PC-3 (cell line): ENCODE results near the gene HDAC4. TPM values are rescaled to one million over a fixed set of nuclear protein-coding genes. Genes with fewer than 3 reads are reported as not detected.
A peak's percentile ranks its signal among the peaks of the same experiment; 100 is the strongest.

Experiments
- ATAC-seq: fragments of 200-7000 bp; cut with Tn5 transposase; 2 replicates; pipeline ENCODE4 v1.9.1; 2020; ENCODE audit warnings: mild to moderate bottlenecking, moderate library complexity
- BruUV-seq: library from RNA; stranded (reverse); fragments of 400-500 nt; replicated peaks from 2 replicates; lab custom pipeline; 2021; lab: Mats Ljungman, UMichigan
- CTCF ChIA-PET: fragments of 300-600 bp; sonication (Branson Sonifier 250); formaldehyde crosslinking; loops from one replicate; lab custom pipeline; 2022; ENCODE audit warnings: antibody characterized with exemption; lab: Charles Lee
- POLR2A ChIA-PET: fragments of 300-600 bp; sonication (Branson Sonifier 250); formaldehyde crosslinking; loops from one replicate; lab custom pipeline; 2022; ENCODE audit warnings: antibody characterized with exemption; ENCODE audit not compliant: unreplicated experiment; lab: Charles Lee
- DNase-seq: peaks from one replicate; pipeline ENCODE4 v3.0.0-alpha.2; 2015
- H2AFZ ChIP-seq: fragments of 300-600 bp; sonication (generic); 2 replicates; pipeline ENCODE4 v1.6.0; 2016; ENCODE audit warnings: antibody characterized with exemption, low read length
- H3F3A ChIP-seq: fragments of 300-600 bp; sonication (generic); one replicate; pipeline ENCODE4 v1.6.0; 2017; ENCODE audit warnings: antibody characterized with exemption, low read length, control low read depth, mild to moderate bottlenecking; ENCODE audit not compliant: unreplicated experiment
- H3K27ac ChIP-seq: fragments of 300-600 bp; sonication (generic); 2 replicates; pipeline ENCODE4 v1.5.1; 2016; ENCODE audit warnings: mild to moderate bottlenecking, low read length
- H3K27me3 ChIP-seq: fragments of 300-600 bp; sonication (generic); 2 replicates; pipeline ENCODE4 v1.6.1; 2016; ENCODE audit warnings: low read length, mixed read lengths
- H3K36me3 ChIP-seq: fragments of 300-600 bp; sonication (generic); 2 replicates; pipeline ENCODE4 v1.6.1; 2016; ENCODE audit warnings: low read depth, mixed run types, low read length, mixed read lengths
- H3K4me1 ChIP-seq: fragments of 300-600 bp; sonication (generic); 2 replicates; pipeline ENCODE4 v1.5.1; 2016; ENCODE audit warnings: low read length; ENCODE audit not compliant: insufficient read depth
- H3K4me2 ChIP-seq: fragments of 300-600 bp; sonication (generic); 2 replicates; pipeline ENCODE4 v1.6.0; 2016; ENCODE audit warnings: low read length
- H3K4me3 ChIP-seq: fragments of 300-600 bp; sonication (generic); 2 replicates; pipeline ENCODE4 v1.5.1; 2016; ENCODE audit warnings: mild to moderate bottlenecking, low read length, mixed read lengths
- H3K79me2 ChIP-seq: fragments of 300-600 bp; sonication (generic); 2 replicates; pipeline ENCODE4 v1.6.1; 2017; ENCODE audit warnings: low read length, mixed read lengths
- H3K9ac ChIP-seq: fragments of 300-600 bp; sonication (generic); 2 replicates; pipeline ENCODE4 v1.6.0; 2016; ENCODE audit warnings: mild to moderate bottlenecking, low read length
- H3K9me2 ChIP-seq: fragments of 300-600 bp; sonication (generic); replicated peaks from 2 replicates; pipeline ENCODE4 v1.6.1; 2016; ENCODE audit warnings: mixed run types, low read length, mixed read lengths
- H3K9me3 ChIP-seq: fragments of 300-600 bp; sonication (generic); 2 replicates; pipeline ENCODE4 v1.6.1; 2016; ENCODE audit warnings: low read length, mixed read lengths
- H4K20me1 ChIP-seq: fragments of 300-600 bp; sonication (generic); 2 replicates; pipeline ENCODE4 v1.6.1; 2016; ENCODE audit warnings: low read length, mixed read lengths
- EZH2 ChIP-seq: fragments of 300-600 bp; sonication (generic); IDR thresholded peaks from one replicate; pipeline ENCODE4 v1.6.1; 2017; ENCODE audit warnings: antibody characterized with exemption, mild to moderate bottlenecking, low read length; ENCODE audit not compliant: unreplicated experiment
- EZH2phosphoT487 ChIP-seq: fragments of 300-600 bp; sonication (generic); IDR thresholded peaks from 2 replicates; pipeline ENCODE4 v1.6.1; 2018; ENCODE audit warnings: mild to moderate bottlenecking, antibody characterized with exemption, low read length, borderline replicate concordance
- intact Hi-C: fragments of 100-400 bp; cut with micrococcal nuclease; formaldehyde crosslinking; loops from 2 replicates; pipeline ENCODE4 v1.9.0; 2023
- total RNA-seq: library from RNA; depleted of rRNA; stranded (reverse); fragments of >200 nt; gene quantifications from 2 replicates; pipeline ENCODE4 v1.2.3, GENCODE V29; 2014
- TF ChIP-seq, protein P1 (sequence below): fragments of 300-600 bp; sonication (generic); conservative IDR thresholded peaks from 2 replicates; pipeline ENCODE4 v1.5.1; 2017; ENCODE audit warnings: antibody characterized with exemption, low read depth, mild to moderate bottlenecking, low read length

The HDAC4 gene
- total RNA-seq, 1 experiment from 2014 or later = 8.5 TPM

DNA sequence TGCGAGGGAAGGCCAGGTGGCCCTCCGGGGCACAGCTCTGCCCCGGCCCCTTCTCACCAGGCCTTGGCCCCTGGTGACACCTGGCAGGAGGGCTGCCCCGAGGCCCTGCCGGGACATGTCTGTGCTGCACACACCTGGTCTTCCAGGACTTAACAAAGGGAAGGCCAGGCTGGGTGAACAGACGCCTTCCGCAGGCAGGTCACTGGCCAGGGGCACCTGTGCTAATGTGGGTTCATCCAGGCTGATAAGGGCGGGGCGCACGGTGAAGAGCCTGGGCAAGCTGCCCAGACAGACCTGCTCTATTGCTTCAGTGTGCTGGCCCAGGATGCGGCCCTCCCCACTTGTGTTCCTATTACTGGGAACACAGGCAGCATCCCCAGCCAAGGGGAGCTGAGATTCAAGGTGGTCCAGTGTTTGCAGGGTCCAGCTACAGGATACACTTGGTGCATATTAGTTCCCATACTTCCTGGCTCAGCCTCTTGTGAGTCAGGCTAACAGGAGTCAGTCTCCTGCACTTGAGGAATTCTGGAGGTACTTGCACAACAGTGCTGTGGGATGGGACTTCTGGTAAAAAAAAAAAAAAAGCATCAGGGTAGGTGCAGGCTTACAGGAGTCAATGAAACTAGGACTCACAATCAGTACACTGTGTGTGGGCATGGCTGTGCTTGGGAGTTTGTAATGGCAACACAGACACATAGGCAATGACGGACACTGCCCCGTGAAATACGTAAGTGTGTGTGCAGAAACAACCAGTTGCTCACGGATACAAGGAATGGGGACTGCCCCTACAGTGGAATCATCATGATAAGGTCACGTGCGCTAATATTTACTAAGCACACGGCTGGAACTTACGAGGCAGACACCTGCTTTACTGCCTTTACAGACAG is 291.5 kb downstream of the HDAC4 start:
- ATAC-seq = no peak; the same call in 1 of the 2 replicates
- intact Hi-C loops = loop anchor here (5.0 kb wide), 1 partner anchor 137 kb away; no protein-coding TSS in a partner anchor
- BruUV-seq = no TSS peak

DNA sequence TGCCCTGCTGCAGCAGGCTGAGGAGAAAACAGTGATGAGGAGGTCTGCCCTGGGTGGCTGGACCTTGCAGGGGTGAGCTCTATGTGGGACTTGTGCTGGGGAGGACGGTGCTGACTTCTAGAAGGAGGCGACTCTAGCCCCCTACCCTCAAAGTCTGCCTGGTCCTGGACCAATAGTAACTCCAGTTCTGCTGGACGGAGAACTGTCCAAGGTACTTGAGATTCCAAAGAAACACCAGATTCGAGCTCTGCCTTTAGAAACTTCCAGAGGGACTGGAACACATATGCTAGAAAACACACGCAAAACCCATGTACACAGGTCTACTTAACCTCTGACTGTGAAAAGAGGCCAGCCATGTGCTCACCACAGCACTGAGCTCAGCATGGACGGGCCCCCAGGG is 292.4 kb downstream of the HDAC4 start:
- no peak for ATAC-seq

More for the DNA sequence above, 291.5 kb downstream of the HDAC4 start:
- no peak overlapping the region for H3K27ac ChIP-seq
- no peaks in the 10 kb centered on the region for H3K36me3 ChIP-seq
- H2AFZ ChIP-seq = no peak overlapping the region
- H3F3A ChIP-seq = no peaks in the 10 kb centered on the region
- TF ChIP-seq EZH2phosphoT487 (no peak), EZH2 (no peak)
- H4K20me1 ChIP-seq = no peaks in the 10 kb centered on the region
- H3K27me3 ChIP-seq = no peaks in the 10 kb centered on the region
- CTCF ChIA-PET = no interaction called here
- H3K4me1 ChIP-seq = 0 out of 2 replicates have a peak, but pooled peaks cover 2% of the 10 kb centered on the region
- peak; percentile 19 for DNase-seq
- no peaks in the 10 kb centered on the region for H3K79me2 ChIP-seq
- H3K4me3 ChIP-seq = no peak overlapping the region
- POLR2A ChIA-PET = no interaction called here
- no peak overlapping the region for H3K9ac ChIP-seq
- H3K9me3 ChIP-seq = no peaks in the 10 kb centered on the region
- H3K4me2 ChIP-seq = no peak overlapping the region
- H3K9me2 ChIP-seq = no peaks in the 10 kb centered on the region

DNA sequence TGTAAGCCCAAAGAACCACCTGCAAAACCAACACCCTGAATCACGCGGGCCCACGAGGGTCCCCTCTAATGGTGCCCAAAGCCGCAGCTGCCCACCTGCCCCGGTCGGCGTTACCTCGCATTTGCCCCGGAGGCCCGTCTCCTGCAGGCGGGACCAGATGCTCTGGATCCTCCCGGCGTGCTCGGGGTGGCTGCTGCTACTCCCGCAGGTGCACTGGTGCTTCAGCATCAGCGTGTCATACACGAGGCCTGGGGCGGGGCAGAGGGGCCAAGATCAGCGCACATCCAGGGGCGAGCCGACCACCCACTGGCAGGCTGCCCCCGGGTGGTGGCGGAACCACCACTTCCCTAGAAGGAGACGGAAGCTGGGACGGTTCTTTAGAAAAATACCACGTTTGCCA is 292.9 kb downstream of the HDAC4 start:
- no peaks in the 10 kb centered on the region for H3K4me1 ChIP-seq
- no peaks in the 10 kb centered on the region for H3K9me3 ChIP-seq
- H3K4me2 ChIP-seq = no peak overlapping the region
- TF ChIP-seq, protein P1, sequence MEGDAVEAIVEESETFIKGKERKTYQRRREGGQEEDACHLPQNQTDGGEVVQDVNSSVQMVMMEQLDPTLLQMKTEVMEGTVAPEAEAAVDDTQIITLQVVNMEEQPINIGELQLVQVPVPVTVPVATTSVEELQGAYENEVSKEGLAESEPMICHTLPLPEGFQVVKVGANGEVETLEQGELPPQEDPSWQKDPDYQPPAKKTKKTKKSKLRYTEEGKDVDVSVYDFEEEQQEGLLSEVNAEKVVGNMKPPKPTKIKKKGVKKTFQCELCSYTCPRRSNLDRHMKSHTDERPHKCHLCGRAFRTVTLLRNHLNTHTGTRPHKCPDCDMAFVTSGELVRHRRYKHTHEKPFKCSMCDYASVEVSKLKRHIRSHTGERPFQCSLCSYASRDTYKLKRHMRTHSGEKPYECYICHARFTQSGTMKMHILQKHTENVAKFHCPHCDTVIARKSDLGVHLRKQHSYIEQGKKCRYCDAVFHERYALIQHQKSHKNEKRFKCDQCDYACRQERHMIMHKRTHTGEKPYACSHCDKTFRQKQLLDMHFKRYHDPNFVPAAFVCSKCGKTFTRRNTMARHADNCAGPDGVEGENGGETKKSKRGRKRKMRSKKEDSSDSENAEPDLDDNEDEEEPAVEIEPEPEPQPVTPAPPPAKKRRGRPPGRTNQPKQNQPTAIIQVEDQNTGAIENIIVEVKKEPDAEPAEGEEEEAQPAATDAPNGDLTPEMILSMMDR = no peak
- TF ChIP-seq EZH2phosphoT487 = no peak
- TF ChIP-seq EZH2 = no peak
- no peaks in the 10 kb centered on the region for H3K79me2 ChIP-seq
- H2AFZ ChIP-seq = no peak overlapping the region
- ChIA-PET CTCF (no interaction called here), POLR2A (no interaction called here)
- no peaks in the 10 kb centered on the region for H3K36me3 ChIP-seq
- H3K27ac ChIP-seq = no peak overlapping the region
- H4K20me1 ChIP-seq = no peaks in the 10 kb centered on the region
- H3K4me3 ChIP-seq = no peak overlapping the region
- no peak for DNase-seq
- no peaks in the 10 kb centered on the region for H3F3A ChIP-seq
- H3K9ac ChIP-seq = no peak overlapping the region
- no peaks in the 10 kb centered on the region for H3K9me2 ChIP-seq
- BruUV-seq = no TSS peak
- intact Hi-C loops = loop anchor here (5.0 kb wide), 1 partner anchor 136 kb away; no protein-coding TSS in a partner anchor
- no peak for ATAC-seq
- H3K27me3 ChIP-seq = no peaks in the 10 kb centered on the region

More for the DNA sequence above, 292.4 kb downstream of the HDAC4 start:
- POLR2A ChIA-PET = no interaction called here
- no TSS peak for BruUV-seq
- no peak overlapping the region for H3K9ac ChIP-seq
- no peaks in the 10 kb centered on the region for H3K27me3 ChIP-seq
- CTCF ChIA-PET = no interaction called here
- DNase-seq = no peak
- H4K20me1 ChIP-seq = no peaks in the 10 kb centered on the region
- no peaks in the 10 kb centered on the region for H3K9me2 ChIP-seq
- intact Hi-C loops = loop anchor here (5.0 kb wide), 1 partner anchor 136 kb away; no protein-coding TSS in a partner anchor
- no peak overlapping the region for H3K4me2 ChIP-seq
- H3K9me3 ChIP-seq = no peaks in the 10 kb centered on the region
- H3K4me3 ChIP-seq = no peak overlapping the region
- TF ChIP-seq EZH2phosphoT487 = no peak
- TF ChIP-seq, protein P1 = no peak
- TF ChIP-seq EZH2 = no peak
- no peak overlapping the region for H3K27ac ChIP-seq
- no peaks in the 10 kb centered on the region for H3K4me1 ChIP-seq
- H2AFZ ChIP-seq = no peak overlapping the region
- H3K79me2 ChIP-seq = no peaks in the 10 kb centered on the region
- H3K36me3 ChIP-seq = no peaks in the 10 kb centered on the region
- no peaks in the 10 kb centered on the region for H3F3A ChIP-seq
